GM12874 (cell line): ENCODE data around the gene CYSTM1.

Experiments used
- CTCF ChIP-seq: IDR thresholded peaks from 2 replicates; pipeline ENCODE4 v1.5.1; 2011; ENCODE audit warnings: low read depth, mild to moderate bottlenecking, control low read depth, low read length, moderate library complexity; ENCODE audit not compliant: insufficient read depth

CYSTM1 gene

GRCh38 chr5:140262221-140262620, 87.2 kb downstream of the CYSTM1 start:
- no peak for TF ChIP-seq CTCF

DNA sequence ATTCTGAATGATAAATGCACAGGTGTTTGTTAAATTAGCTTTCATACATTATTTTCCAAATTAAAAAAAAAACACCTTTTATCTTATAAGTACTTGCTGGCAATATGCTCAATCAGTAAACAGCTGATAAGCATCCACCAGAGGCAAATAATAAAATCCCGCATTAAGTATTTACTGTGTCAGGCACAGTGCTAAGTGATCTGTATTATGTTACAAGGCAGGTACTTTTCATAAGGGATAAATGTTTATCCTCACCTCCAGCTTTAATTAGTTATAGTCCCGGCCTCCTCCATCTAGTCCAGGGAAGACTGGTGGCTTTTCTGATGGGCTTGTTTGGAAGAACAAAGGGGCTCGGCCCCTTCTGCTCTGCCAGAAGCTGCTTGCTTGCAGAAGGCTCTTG, 87.9 kb downstream of the CYSTM1 start:
- no peak for TF ChIP-seq CTCF

DNA sequence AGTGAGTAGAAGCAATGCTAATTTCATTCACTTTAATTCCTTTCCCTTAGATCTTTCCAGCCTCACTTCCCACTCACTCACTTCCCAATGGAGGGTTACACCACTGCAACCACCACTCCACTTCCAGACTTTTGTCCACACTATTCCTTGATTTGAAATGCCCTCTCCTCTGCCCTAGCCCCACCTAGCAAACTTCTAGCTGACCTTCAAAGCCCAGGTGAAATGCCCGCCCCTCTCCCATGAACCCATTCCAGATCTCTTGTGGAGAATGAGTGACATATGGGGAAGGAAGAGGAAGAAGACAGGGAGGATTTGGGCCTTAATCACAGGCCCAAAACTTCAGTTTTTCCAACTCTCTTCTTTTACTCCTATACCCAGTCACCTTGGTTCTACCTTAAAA, 90.9 kb downstream of the CYSTM1 start:
- TF ChIP-seq CTCF = no peak

DNA sequence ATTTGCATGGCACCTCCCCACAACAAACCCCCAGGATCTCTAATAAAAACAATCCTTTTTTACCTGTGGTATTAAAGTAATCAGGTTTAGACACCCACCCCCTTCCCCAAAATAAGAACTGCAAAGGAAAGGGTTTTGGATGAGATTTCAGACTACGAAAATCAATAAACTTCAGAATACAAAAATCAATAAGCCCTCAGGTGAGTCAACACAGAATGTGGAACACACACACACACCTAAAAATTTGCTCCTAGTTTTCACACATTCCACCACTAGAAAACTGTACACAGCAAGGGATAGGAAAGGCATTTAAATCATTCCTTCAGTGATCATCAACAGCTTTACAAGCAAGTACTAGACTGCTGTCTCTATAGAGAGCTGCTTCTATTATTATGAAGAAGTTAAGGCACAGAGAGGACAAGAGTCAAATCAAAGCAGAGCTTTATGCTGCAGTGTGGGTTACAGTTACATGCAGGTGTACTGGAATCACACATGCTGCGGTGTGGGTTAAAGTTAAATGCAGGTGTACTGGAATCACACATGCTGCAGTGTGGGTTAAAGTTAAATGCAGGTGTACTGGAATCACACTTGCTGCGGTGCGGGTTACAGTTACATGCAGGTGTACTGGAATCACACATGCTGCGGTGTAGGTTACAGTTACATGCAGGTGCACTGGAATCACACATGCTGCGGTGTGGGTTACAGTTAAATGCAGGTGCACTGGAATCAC, 91.6 kb downstream of the CYSTM1 start:
- TF ChIP-seq CTCF = no peak

DNA sequence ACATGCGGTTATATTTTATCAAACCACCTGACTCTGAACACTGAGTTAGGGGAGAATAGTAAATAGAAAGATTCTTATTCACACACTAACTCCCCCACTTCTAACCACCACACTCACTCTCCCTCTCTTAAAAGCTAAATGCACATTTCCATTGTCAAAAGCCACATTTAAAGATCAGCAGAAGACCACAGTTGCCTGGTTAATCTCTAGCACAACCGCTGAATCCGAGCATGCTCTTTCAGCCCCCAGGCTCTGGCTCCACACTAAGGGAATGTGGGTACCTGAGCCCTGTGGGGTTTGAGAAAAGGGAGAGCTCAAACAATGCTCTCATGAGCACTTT, 92.2 kb downstream of the CYSTM1 start:
- no peak for TF ChIP-seq CTCF

DNA sequence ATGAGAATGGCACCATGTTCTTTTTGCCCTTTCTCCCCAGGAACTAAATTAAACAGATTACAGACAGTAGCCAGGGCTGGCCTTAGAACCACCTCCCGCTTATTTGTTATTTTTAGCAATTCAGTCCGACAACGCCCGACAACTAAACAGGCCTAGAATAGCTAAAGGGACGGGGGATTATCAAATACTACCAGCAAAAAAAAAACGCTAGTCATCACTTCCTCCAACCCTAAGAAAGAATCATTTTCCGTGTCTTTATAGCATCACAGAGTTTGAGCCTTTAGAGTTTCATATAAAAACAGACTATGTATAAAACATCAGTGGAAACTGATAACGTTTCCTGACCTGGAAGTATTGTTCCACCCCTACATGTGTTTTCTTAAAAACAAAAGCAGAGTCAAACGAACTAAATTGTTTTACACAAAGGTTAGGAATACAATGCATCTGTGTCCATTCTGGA, 92.6 kb downstream of the CYSTM1 start:
- TF ChIP-seq CTCF = no peak

DNA sequence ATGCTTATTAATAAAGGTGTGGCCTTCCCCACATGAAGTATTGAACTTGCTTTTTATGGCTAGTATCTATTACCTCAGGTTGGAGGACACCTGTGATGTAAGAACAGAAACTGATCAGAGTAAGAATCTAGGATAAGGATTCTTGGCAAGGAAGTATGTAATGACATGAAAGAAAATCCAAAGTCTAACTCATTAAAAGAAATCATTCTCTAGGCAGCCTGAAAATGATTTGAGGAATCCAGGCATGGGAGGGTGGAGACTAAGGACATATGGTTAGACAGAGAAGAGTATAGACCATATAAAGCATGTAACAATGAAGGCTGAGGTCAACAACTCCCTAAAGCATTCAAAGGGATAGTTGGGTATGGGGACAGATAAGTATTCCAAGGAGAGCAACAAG, 95.0 kb downstream of the CYSTM1 start:
- no peak for TF ChIP-seq CTCF
